Measurements from ENCODE around the gene SLC26A8. TPM values are rescaled to one million over a fixed set of nuclear protein-coding genes. Genes with fewer than 3 reads are reported as not detected.
A peak's percentile ranks its signal among the peaks of the same experiment; 100 is the strongest.

The SLC26A8 gene
- total RNA-seq, 1 experiment from 2014 or later, result 0.09 TPM

- H3K27me3 ChIP-seq (ENCODE audit: insufficient read depth, low read length), result no peaks in the 10 kb centered on the region
- H2BK120ac ChIP-seq (ENCODE audit: low read depth, low read length, poor library complexity, severe bottlenecking), result no peak overlapping the region
- no peaks in the 10 kb centered on the region for H3K9me3 ChIP-seq (ENCODE audit: control insufficient read depth, low read depth, low read length)
- no peak overlapping the region for H3T11ph ChIP-seq (ENCODE audit: low read length)
- H3K36me3 Mint-ChIP-seq (ENCODE audit: insufficient read depth in 1 of 3, low read depth in 3 of 3), result peaks cover 0 to 3% (median 3%) of the 10 kb centered on the region in 3 experiments; a peak in 4 of 7 replicates
- no peak overlapping the region for H3K14ac ChIP-seq (ENCODE audit: insufficient read depth, low read length)
- H3K27ac ChIP-seq (ENCODE audit: insufficient read length, low read depth, low read length), result no peak overlapping the region
- H3K23ac ChIP-seq (ENCODE audit: insufficient read length, low read depth, low read length), result no peak overlapping the region
- H3K23me2 ChIP-seq (ENCODE audit: insufficient read length, low read depth, low read length, poor library complexity, severe bottlenecking), result peaks cover 3% of the 10 kb centered on the region
- no peak overlapping the region for H3K9ac ChIP-seq (ENCODE audit: extremely low read depth, insufficient read length, low read length)
- TF ChIP-seq CTCF (conservative IDR thresholded peaks at IDR 0.05), result no peak
- H3K27me3 Mint-ChIP-seq (ENCODE audit: low read depth), result no peaks in the 10 kb centered on the region
- no peak overlapping the region for H4K91ac ChIP-seq (ENCODE audit: insufficient read length, low read depth, low read length)
- no peak overlapping the region for H3K56ac ChIP-seq (ENCODE audit: insufficient read length, low read depth, low read length)
- no peak overlapping the region for H3K18ac ChIP-seq (ENCODE audit: insufficient read length, low read depth, low read length)
- H3K4ac ChIP-seq (ENCODE audit: low read depth, low read length), result no peak overlapping the region
- DNase-seq, result no peak
- no peaks in the 10 kb centered on the region for H4K20me1 ChIP-seq (ENCODE audit: control insufficient read depth, insufficient read depth, insufficient read length)
- no CpG with 5 or more reads among the region's 1 CpG for WGBS (ENCODE audit: extremely low coverage, insufficient read length, low lambda C conversion rate)
- no peaks in the 10 kb centered on the region for H3K9me3 Mint-ChIP-seq
- H3K4me1 ChIP-seq (ENCODE audit: insufficient read depth, low read length), result no peaks in the 10 kb centered on the region; the same call in 1 of the 2 replicates
- H2BK12ac ChIP-seq (ENCODE audit: insufficient read length, low read depth, low read length), result no peak overlapping the region
- no peak overlapping the region for H3K4me3 Mint-ChIP-seq
- H3K27ac Mint-ChIP-seq, result peak overlapping the region in 1 of 3 experiments; percentile 3; a peak in 1 of 7 replicates
- no peak overlapping the region for H2AK5ac ChIP-seq (ENCODE audit: insufficient read length, low read length)
- H3K4me2 ChIP-seq (ENCODE audit: insufficient read depth, insufficient read length, low read length), result no peak overlapping the region
- H3K4me1 Mint-ChIP-seq, result peaks cover 16 to 30% of the 10 kb centered on the region in 2 experiments
- H3K79me1 ChIP-seq (ENCODE audit: insufficient read depth, low read depth, low read length, poor library complexity, severe bottlenecking), result peaks cover 4% of the 10 kb centered on the region
- no peak overlapping the region for H4K8ac ChIP-seq (replicated peaks; ENCODE audit: insufficient read length, low read depth, low read length)
- no peak overlapping the region for H2BK20ac ChIP-seq (ENCODE audit: low read depth, low read length, poor library complexity, severe bottlenecking)
- H2BK15ac ChIP-seq (ENCODE audit: low read depth, low read length), result no peak overlapping the region
- peaks cover 15% of the 10 kb centered on the region; the same call in 1 of the 2 replicates for H3K79me2 ChIP-seq (ENCODE audit: insufficient read depth, low read length)
- H2AFZ ChIP-seq (ENCODE audit: low read length), result no peak overlapping the region
- H4K5ac ChIP-seq (ENCODE audit: insufficient read length, low read depth, low read length), result no peak overlapping the region
- H2BK5ac ChIP-seq (ENCODE audit: insufficient read length, low read length), result no peak overlapping the region
Observed at GRCh38 chr6:36032261-36032660, 7.8 kb upstream of the SLC26A8 start.
